HG03565 (cell line): ENCODE measurements around the gene CFD.
"Not testable (repeated sequence)": the region's sequence is repeated elsewhere in the genome, so short reads cannot be mapped to it uniquely, and the experiment has no call there.

Source experiments
- ATAC-seq: cut with Tn5 transposase; IDR thresholded peaks from one replicate; pipeline ENCODE4 v1.9.1; 2021; ENCODE audit warnings: mild to moderate bottlenecking, moderate library complexity; ENCODE audit not compliant: unreplicated experiment

Gene CFD

GRCh38 chr19:852136-853013 lies 7.1 kb upstream of the CFD start, which contains the start of gene ELANE:
TSS of gene ELANE (plus strand) at chr19:852303. CDS start at chr19:852329, 26 bp downstream.
- ATAC-seq, result no peak

- ATAC-seq, result no peak
These were observed 6.4 kb upstream of the CFD start for GRCh38 chr19:853014-853585.

- not testable (repeated sequence) for ATAC-seq
These were observed 5.7 kb upstream of the CFD start for GRCh38 chr19:853614-854220.

GRCh38 chr19:854549-854948 lies 4.9 kb upstream of the CFD start:
- no peak for ATAC-seq

- no peak for ATAC-seq
These were observed 4.3 kb upstream of the CFD start for GRCh38 chr19:855142-855541.

GRCh38 chr19:855566-856120 lies 3.8 kb upstream of the CFD start:
- ATAC-seq, result no peak

GRCh38 chr19:858284-858683 lies 1.2 kb upstream of the CFD start:
- no peak for ATAC-seq

GRCh38 chr19:861141-861755 lies 1.8 kb downstream of the CFD start:
- no peak for ATAC-seq

- no peak for ATAC-seq
These were observed 2.5 kb downstream of the CFD start for GRCh38 chr19:861756-862580.

- no peak for ATAC-seq
These were observed 3.3 kb downstream of the CFD start for GRCh38 chr19:862581-863314.

- no peak for ATAC-seq
These were observed 3.8 kb downstream of the CFD start for GRCh38 chr19:863315-863620.

GRCh38 chr19:866769-867300 lies 7.4 kb downstream of the CFD start:
- ATAC-seq, result no peak

GRCh38 chr19:867301-867793 lies 7.9 kb downstream of the CFD start:
- no peak for ATAC-seq

GRCh38 chr19:867855-868457 lies 8.5 kb downstream of the CFD start:
- no peak for ATAC-seq

GRCh38 chr19:868458-869244 lies 9.2 kb downstream of the CFD start:
- no peak for ATAC-seq

GRCh38 chr19:869245-870177 lies 10.0 kb downstream of the CFD start:
- ATAC-seq, result no peak

GRCh38 chr19:870314-870713 lies 10.8 kb downstream of the CFD start:
- no peak for ATAC-seq
